ENCODE data around the gene CCHCR1.

Gene CCHCR1

GRCh38 chr6:31114541-31114878 lies 43.1 kb downstream of the CCHCR1 start, which contains the start of gene PSORS1C1:
Gene PSORS1C1, plus strand, starts transcription at chr6:31114800. Its CDS starts 14,833 bp downstream, at chr6:31129633.
- 6 to 33% methylated on average over 2 of the region's 3 CpGs for WGBS, 2 experiments (ENCODE audit: insufficient coverage in 2 of 2)
- H3K36me3 ChIP-seq (ENCODE audit: control insufficient read depth, insufficient read depth, low read length): no peaks in the 10 kb centered on the region
- H3K27ac ChIP-seq (ENCODE audit: low read depth, low read length, severe bottlenecking): peak within 1 kb of the TSS; percentile 71
- H3K4me1 ChIP-seq (ENCODE audit: control insufficient read depth, insufficient read depth, low read length, poor library complexity, severe bottlenecking): peaks cover 31% of the 10 kb centered on the region
- no peaks in the 10 kb centered on the region for H3K9me3 ChIP-seq (ENCODE audit: control insufficient read depth, low read length)
- peak within 1 kb of the TSS; percentile 12 for H3K4me3 ChIP-seq (ENCODE audit: extremely low read depth, insufficient read depth, low read length, poor library complexity, severe bottlenecking)

- no peak overlapping the region for H3K4me3 ChIP-seq (ENCODE audit: extremely low read depth, insufficient read depth, low read length, poor library complexity, severe bottlenecking)
- no peaks in the 10 kb centered on the region for H3K36me3 ChIP-seq (ENCODE audit: control insufficient read depth, insufficient read depth, low read length)
- 55 to 56% methylated on average over 5 of the region's 7 CpGs for WGBS, 2 experiments (ENCODE audit: insufficient coverage in 2 of 2)
- peaks cover 31% of the 10 kb centered on the region for H3K4me1 ChIP-seq (ENCODE audit: control insufficient read depth, insufficient read depth, low read length, poor library complexity, severe bottlenecking)
- no peaks in the 10 kb centered on the region for H3K9me3 ChIP-seq (ENCODE audit: control insufficient read depth, low read length)
- H3K27ac ChIP-seq (ENCODE audit: low read depth, low read length, severe bottlenecking): peak overlapping the region; percentile 71
Measured at GRCh38 chr6:31113861-31114540, 43.6 kb downstream of the CCHCR1 start.

GRCh38 chr6:31112478-31112877 lies 45.1 kb downstream of the CCHCR1 start, which contains the start of gene C6orf15:
Gene C6orf15, minus strand, starts transcription at chr6:31112575. Its CDS starts 20 bp downstream, at chr6:31112555.
- Histone ChIP-seq H3K4me3 (ENCODE audit: extremely low read depth, insufficient read depth, low read length, poor library complexity, severe bottlenecking) (no peak within 1 kb of the TSS), H3K27ac (ENCODE audit: low read depth, low read length, severe bottlenecking) (no peak within 1 kb of the TSS), H3K36me3 (ENCODE audit: control insufficient read depth, insufficient read depth, low read length) (no peaks in the 10 kb centered on the region), H3K4me1 (ENCODE audit: control insufficient read depth, insufficient read depth, low read length, poor library complexity, severe bottlenecking) (peaks cover 31% of the 10 kb centered on the region), H3K9me3 (ENCODE audit: control insufficient read depth, low read length) (no peaks in the 10 kb centered on the region)
- 87 to 100% methylated on average over 2 to 3 of the region's 5 CpGs for WGBS, 2 experiments (ENCODE audit: insufficient coverage in 2 of 2)

- H3K4me1 ChIP-seq (ENCODE audit: control insufficient read depth, insufficient read depth, low read length, poor library complexity, severe bottlenecking): peaks cover 31% of the 10 kb centered on the region
- no peak overlapping the region for H3K27ac ChIP-seq (ENCODE audit: low read depth, low read length, severe bottlenecking)
- no peaks in the 10 kb centered on the region for H3K9me3 ChIP-seq (ENCODE audit: control insufficient read depth, low read length)
- H3K36me3 ChIP-seq (ENCODE audit: control insufficient read depth, insufficient read depth, low read length): no peaks in the 10 kb centered on the region
- no peak overlapping the region for H3K4me3 ChIP-seq (ENCODE audit: extremely low read depth, insufficient read depth, low read length, poor library complexity, severe bottlenecking)
- 92% methylated on average over 12 to 13 of the region's 13 CpGs for WGBS, 2 experiments (ENCODE audit: insufficient coverage in 2 of 2)
Measured at GRCh38 chr6:31111712-31112111, 45.9 kb downstream of the CCHCR1 start.

- Histone ChIP-seq H3K4me3 (ENCODE audit: extremely low read depth, insufficient read depth, low read length, poor library complexity, severe bottlenecking) (no peak overlapping the region), H3K9me3 (ENCODE audit: control insufficient read depth, low read length) (no peaks in the 10 kb centered on the region), H3K27ac (ENCODE audit: low read depth, low read length, severe bottlenecking) (no peak overlapping the region)
Measured at GRCh38 chr6:31110825-31111582, 46.6 kb downstream of the CCHCR1 start.

GRCh38 chr6:31107052-31107451 lies 50.5 kb downstream of the CCHCR1 start:
- Histone ChIP-seq H3K36me3 (ENCODE audit: control insufficient read depth, insufficient read depth, low read length) (no peaks in the 10 kb centered on the region), H3K4me1 (ENCODE audit: control insufficient read depth, insufficient read depth, low read length, poor library complexity, severe bottlenecking) (no peaks in the 10 kb centered on the region), H3K9me3 (ENCODE audit: control insufficient read depth, low read length) (no peaks in the 10 kb centered on the region), H3K4me3 (ENCODE audit: extremely low read depth, insufficient read depth, low read length, poor library complexity, severe bottlenecking) (no peak overlapping the region), H3K27ac (ENCODE audit: low read depth, low read length, severe bottlenecking) (no peak overlapping the region)
- 74 to 100% methylated on average over 1 to 3 of the region's 4 CpGs for WGBS, 2 experiments (ENCODE audit: insufficient coverage in 2 of 2)

More at GRCh38 chr6:31110825-31111582, 46.6 kb downstream of the CCHCR1 start:
- Histone ChIP-seq H3K4me1 (ENCODE audit: control insufficient read depth, insufficient read depth, low read length, poor library complexity, severe bottlenecking) (peaks cover 31% of the 10 kb centered on the region), H3K36me3 (ENCODE audit: control insufficient read depth, insufficient read depth, low read length) (no peaks in the 10 kb centered on the region)
- WGBS, 2 experiments (ENCODE audit: insufficient coverage in 2 of 2): 76 to 80% methylated on average over 5 to 7 of the region's 11 CpGs

- no peak overlapping the region for H3K27ac ChIP-seq (ENCODE audit: low read depth, low read length, severe bottlenecking)
- WGBS, 2 experiments (ENCODE audit: insufficient coverage in 2 of 2): 94% methylated on average over 2 of the region's 2 CpGs; no CpG with 5 or more reads in 1 of the 2 experiments
- H3K4me1 ChIP-seq (ENCODE audit: control insufficient read depth, insufficient read depth, low read length, poor library complexity, severe bottlenecking): no peaks in the 10 kb centered on the region
Measured at GRCh38 chr6:31103136-31103535, 54.5 kb downstream of the CCHCR1 start.

GRCh38 chr6:31098449-31098938 lies 59.1 kb downstream of the CCHCR1 start:
- no CpG with 5 or more reads among the region's 4 CpGs for WGBS, 2 experiments (ENCODE audit: insufficient coverage in 2 of 2)
- H3K4me3 ChIP-seq (ENCODE audit: extremely low read depth, insufficient read depth, low read length, poor library complexity, severe bottlenecking): no peak overlapping the region
- no peaks in the 10 kb centered on the region for H3K9me3 ChIP-seq (ENCODE audit: control insufficient read depth, low read length)
- H3K27ac ChIP-seq (ENCODE audit: low read depth, low read length, severe bottlenecking): no peak overlapping the region
- no peaks in the 10 kb centered on the region for H3K36me3 ChIP-seq (ENCODE audit: control insufficient read depth, insufficient read depth, low read length)
- H3K4me1 ChIP-seq (ENCODE audit: control insufficient read depth, insufficient read depth, low read length, poor library complexity, severe bottlenecking): peaks cover 7% of the 10 kb centered on the region

More at GRCh38 chr6:31103136-31103535, 54.5 kb downstream of the CCHCR1 start:
- Histone ChIP-seq H3K36me3 (ENCODE audit: control insufficient read depth, insufficient read depth, low read length) (no peaks in the 10 kb centered on the region), H3K4me3 (ENCODE audit: extremely low read depth, insufficient read depth, low read length, poor library complexity, severe bottlenecking) (no peak overlapping the region), H3K9me3 (ENCODE audit: control insufficient read depth, low read length) (no peaks in the 10 kb centered on the region)

- 95% methylated on average over 4 of the region's 5 CpGs for WGBS, 2 experiments (ENCODE audit: insufficient coverage in 2 of 2)
- H3K4me3 ChIP-seq (ENCODE audit: extremely low read depth, insufficient read depth, low read length, poor library complexity, severe bottlenecking): no peak overlapping the region
- no peaks in the 10 kb centered on the region for H3K36me3 ChIP-seq (ENCODE audit: control insufficient read depth, insufficient read depth, low read length)
- H3K27ac ChIP-seq (ENCODE audit: low read depth, low read length, severe bottlenecking): no peak overlapping the region
- peaks cover 14% of the 10 kb centered on the region for H3K4me1 ChIP-seq (ENCODE audit: control insufficient read depth, insufficient read depth, low read length, poor library complexity, severe bottlenecking)
- H3K9me3 ChIP-seq (ENCODE audit: control insufficient read depth, low read length): no peaks in the 10 kb centered on the region
Measured at GRCh38 chr6:31096656-31097055, 60.9 kb downstream of the CCHCR1 start.

- Histone ChIP-seq H3K9me3 (ENCODE audit: control insufficient read depth, low read length) (no peaks in the 10 kb centered on the region), H3K27ac (ENCODE audit: low read depth, low read length, severe bottlenecking) (no peak overlapping the region), H3K36me3 (ENCODE audit: control insufficient read depth, insufficient read depth, low read length) (no peaks in the 10 kb centered on the region), H3K4me3 (ENCODE audit: extremely low read depth, insufficient read depth, low read length, poor library complexity, severe bottlenecking) (no peak overlapping the region), H3K4me1 (ENCODE audit: control insufficient read depth, insufficient read depth, low read length, poor library complexity, severe bottlenecking) (peaks cover 14% of the 10 kb centered on the region)
- WGBS, 2 experiments (ENCODE audit: insufficient coverage in 2 of 2): 67 to 93% methylated on average over 1 to 2 of the region's 3 CpGs
Measured at GRCh38 chr6:31096215-31096614, 61.4 kb downstream of the CCHCR1 start.

Measured in mesodermal cell (in vitro differentiated cells).